Fibroblast of villous mesenchyme (primary cell): Measurements from ENCODE around the gene VASP. TPM values are rescaled to one million over a fixed set of nuclear protein-coding genes. Genes with fewer than 3 reads are reported as not detected.

Experiments
- DNase-seq: peaks from one replicate; pipeline ENCODE4 v3.0.0-alpha.2; 2010; ENCODE audit warnings: low read depth
- H3K4me3 ChIP-seq: 2 replicates; pipeline ENCODE4 v1.5.1; 2011; ENCODE audit warnings: low read depth, mild to moderate bottlenecking, low read length
- CTCF ChIP-seq: IDR thresholded peaks from 2 replicates; pipeline ENCODE4 v1.5.1; 2012; ENCODE audit warnings: low read depth, mild to moderate bottlenecking, low read length; ENCODE audit not compliant: insufficient read depth
- total RNA-seq: library from RNA; depleted of rRNA; stranded (reverse); fragments of >200 nt; gene quantifications from 2 replicates; pipeline ENCODE4 v1.2.3, GENCODE V29; 2012

Gene VASP
- total RNA-seq, 1 donor, result 158 TPM

DNA sequence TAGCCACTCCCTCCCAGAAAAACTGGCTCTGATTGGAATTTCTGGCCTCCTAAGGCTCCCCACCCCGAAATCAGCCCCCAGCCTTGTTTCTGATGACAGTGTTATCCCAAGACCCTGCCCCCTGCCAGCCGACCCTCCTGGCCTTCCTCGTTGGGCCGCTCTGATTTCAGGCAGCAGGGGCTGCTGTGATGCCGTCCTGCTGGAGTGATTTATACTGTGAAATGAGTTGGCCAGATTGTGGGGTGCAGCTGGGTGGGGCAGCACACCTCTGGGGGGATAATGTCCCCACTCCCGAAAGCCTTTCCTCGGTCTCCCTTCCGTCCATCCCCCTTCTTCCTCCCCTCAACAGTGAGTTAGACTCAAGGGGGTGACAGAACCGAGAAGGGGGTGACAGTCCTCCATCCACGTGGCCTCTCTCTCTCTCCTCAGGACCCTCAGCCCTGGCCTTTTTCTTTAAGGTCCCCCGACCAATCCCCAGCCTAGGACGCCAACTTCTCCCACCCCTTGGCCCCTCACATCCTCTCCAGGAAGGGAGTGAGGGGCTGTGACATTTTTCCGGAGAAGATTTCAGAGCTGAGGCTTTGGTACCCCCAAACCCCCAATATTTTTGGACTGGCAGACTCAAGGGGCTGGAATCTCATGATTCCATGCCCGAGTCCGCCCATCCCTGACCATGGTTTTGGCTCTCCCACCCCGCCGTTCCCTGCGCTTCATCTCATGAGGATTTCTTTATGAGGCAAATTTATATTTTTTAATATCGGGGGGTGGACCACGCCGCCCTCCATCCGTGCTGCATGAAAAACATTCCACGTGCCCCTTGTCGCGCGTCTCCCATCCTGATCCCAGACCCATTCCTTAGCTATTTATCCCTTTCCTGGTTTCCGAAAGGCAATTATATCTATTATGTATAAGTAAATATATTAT, 33.3 kb upstream of the VASP start:
- TF ChIP-seq CTCF, result no peak
- H3K4me3 ChIP-seq, result no peak overlapping the region
- DNase-seq, result no peak

- no peak for TF ChIP-seq CTCF
- no peak for DNase-seq
- no peak overlapping the region for H3K4me3 ChIP-seq
These were observed 32.4 kb upstream of the VASP start for GRCh38 chr19:45474606-45475521.

DNA sequence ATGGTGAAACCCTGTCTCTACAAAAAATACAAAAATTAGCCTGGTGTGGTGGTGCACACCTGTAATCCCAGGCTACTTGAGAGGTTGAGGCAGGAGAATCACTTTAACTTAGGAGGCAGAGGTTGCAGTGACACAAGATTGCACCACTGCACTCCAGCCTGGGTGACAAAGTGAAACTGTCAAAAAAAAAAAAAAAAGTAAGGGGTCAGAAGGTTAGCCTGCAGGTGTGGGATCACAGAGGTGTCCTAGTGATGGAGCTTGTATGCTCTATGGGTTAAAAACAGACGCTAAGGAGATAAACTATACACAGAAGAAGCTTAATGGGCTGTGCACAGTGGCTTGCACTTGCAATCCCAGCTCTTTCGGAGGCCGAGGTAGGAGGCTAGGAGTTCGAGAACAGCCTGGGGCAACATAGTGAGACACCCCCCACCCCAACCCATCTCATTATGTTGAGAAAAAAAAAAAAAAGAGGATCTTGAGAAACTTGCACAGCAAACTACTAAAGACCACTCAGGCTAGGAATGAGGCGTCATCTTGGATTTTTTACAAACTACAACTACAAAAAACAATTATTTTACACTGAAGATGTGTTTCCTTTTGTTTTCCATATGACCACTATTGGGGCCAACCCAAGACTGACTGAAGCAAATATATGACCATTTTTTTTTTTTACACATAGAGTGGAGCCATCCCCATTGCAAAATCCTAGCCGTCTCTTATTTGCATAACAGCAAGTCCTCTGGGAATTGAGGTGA, 31.6 kb upstream of the VASP start:
- no peak for TF ChIP-seq CTCF
- no peak overlapping the region for H3K4me3 ChIP-seq
- peak; percentile 49 for DNase-seq

- no peak for DNase-seq
- H3K4me3 ChIP-seq, result no peak overlapping the region
- no peak for TF ChIP-seq CTCF
These were observed 31.0 kb upstream of the VASP start for GRCh38 chr19:45476304-45476703.

GRCh38 chr19:45477186-45477585, 30.1 kb upstream of the VASP start:
- no peak for TF ChIP-seq CTCF
- DNase-seq, result no peak

DNA sequence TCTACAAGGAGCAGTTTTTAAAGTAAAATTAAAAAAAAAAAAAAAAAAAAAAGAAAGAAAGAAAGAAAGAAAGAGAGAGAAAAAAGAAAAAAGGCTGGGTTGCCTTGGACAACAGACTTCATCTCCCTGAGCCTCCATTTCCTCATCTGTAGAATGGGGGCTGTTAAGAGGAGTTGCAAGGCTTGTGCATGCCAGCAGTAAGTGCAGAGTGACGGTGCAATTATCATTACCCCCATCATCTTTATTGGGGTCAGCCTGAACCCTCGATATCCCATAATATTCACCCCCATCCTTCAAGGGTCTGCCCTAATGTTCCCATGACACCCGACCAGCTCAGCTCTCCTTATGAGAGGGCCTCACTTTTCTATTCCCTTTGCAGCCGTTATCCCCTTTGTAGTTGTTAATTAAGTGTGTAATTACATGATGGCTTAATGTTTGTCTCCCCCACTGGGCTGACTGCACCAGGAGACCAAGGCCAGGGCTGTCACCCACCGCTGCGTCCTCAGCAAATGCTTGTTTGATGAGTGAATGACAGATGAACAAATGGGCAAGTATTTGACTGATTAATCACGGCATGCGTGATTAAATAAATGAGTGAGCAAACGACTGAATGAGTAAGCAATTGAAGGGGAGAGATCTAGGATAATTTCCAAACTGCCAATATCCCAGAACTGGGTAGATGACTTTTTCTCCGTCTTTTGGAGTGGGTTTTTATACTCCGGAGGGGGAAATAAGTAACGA, 29.4 kb upstream of the VASP start:
- peak overlapping the region; percentile 82 for H3K4me3 ChIP-seq
- DNase-seq, result no peak
- TF ChIP-seq CTCF, result no peak

More at GRCh38 chr19:45477186-45477585, 30.1 kb upstream of the VASP start:
- H3K4me3 ChIP-seq, result no peak overlapping the region
